HK-2 (cell line): ENCODE data around the gene TRPC1.
"Not testable (repeated sequence)": the region's sequence is repeated elsewhere in the genome, so short reads cannot be mapped to it uniquely, and the experiment has no call there.

ENCODE experiments used
- DNase-seq: peaks from one replicate; pipeline ENCODE4 v3.0.0-alpha.2; 2018; ENCODE audit not compliant: unreplicated experiment

The TRPC1 gene

DNA sequence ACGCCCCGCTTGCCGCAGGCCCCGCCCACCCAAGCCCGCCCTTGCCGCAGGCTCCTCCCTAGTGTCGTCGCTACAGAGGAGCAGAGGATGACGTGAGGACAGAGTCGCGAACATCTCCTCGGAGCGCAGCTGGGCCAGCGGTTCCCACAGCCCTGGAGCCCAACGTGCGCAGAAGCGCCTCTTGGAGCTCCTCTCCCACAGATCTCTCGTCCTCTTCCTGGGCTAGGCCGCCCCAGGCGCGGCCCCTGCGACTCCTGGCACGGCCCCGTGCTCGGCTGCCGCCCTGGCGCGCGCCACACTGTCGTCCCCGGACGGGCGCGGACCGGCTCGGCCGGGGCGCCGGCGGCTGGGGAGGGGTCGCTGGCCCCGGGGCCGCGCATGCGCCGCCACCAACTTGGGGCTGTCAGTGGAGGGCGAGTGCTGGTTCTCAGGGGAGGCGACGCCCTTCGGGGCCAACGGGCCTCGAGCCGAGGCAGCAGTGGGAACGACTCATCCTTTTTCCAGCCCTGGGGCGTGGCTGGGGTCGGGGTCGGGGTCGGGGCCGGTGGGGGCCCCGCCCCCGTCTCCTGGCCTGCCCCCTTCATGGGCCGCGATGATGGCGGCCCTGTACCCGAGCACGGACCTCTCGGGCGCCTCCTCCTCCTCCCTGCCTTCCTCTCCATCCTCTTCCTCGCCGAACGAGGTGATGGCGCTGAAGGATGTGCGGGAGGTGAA lies at the start of gene TRPC1:
TRPC1 (plus strand) TSS at position 67 of the 714 bp plus-strand sequence; CDS start at position 593, 526 bp downstream.
- DNase-seq = peak; percentile 88

GRCh38 chr3:142676151-142676550 lies 47.7 kb upstream of the TRPC1 start:
- no peak for DNase-seq

DNA sequence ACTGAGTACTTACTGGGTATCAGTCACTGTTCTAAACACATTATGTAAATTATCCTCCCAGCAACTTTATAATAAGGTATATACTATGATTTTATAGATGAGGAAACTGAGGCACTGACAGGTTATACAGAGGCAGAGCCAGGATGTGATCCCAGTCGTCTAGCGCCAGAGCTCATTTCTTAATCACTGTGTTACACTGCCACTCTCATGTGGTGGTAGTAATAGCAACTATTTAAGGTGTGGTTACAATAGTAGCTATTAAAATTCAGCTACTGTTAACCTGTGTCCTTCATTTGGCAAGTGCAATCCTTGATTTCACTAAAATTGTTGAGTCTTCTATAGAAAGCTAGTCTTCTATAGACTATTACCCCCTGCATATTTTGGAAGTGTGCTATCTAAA lies 43.1 kb upstream of the TRPC1 start:
- no peak for DNase-seq

- DNase-seq = no peak
Measured at GRCh38 chr3:142690613-142691012, 33.2 kb upstream of the TRPC1 start.

- DNase-seq = no peak
Measured at GRCh38 chr3:142691527-142691926, 32.3 kb upstream of the TRPC1 start.

GRCh38 chr3:142693136-142693853 lies 30.5 kb upstream of the TRPC1 start:
- DNase-seq = no peak

- DNase-seq = no peak
Measured at GRCh38 chr3:142694225-142694624, 29.6 kb upstream of the TRPC1 start.

DNA sequence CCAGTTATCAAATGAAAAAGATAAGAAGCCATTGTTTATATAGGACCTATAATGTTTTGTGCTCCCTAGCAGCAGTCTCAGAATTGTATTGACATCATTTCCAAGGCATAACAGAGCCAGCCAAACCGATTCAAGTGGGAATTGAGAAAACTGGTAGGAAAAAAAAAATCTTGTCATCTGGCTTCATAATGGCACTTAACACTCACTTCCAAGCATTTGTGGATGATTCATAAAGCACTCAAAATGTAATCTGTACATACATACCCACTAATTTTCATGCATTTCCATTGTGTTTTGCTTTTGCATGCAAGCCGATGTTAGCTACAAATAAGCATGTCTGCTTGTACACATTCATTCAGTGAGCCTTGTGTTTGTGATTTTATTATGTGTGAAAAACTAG lies 18.6 kb upstream of the TRPC1 start:
- no peak for DNase-seq

- no peak for DNase-seq
Measured at GRCh38 chr3:142706321-142707127, 17.3 kb upstream of the TRPC1 start.

DNA sequence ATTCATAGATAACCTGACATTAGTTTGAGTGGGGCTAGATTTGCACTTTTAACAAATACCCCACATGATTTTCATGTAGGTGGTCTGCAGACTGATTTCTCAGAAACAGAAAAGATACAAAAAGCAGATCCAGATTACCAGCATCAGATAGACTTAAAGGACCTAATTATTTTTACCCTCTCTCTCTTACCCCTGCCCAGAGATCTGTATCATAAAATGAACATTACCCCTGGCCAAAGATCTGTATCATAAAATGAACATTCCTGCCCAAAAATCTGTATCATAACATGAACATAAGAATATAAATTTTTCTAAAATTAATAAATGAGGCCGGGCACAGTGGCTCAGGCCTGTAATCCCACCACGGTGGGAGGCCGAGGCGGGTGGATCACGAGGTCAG lies 14.6 kb upstream of the TRPC1 start:
- no peak for DNase-seq

GRCh38 chr3:142714882-142715281 lies 9.0 kb upstream of the TRPC1 start:
- not testable (repeated sequence) for DNase-seq

- DNase-seq = no peak
Measured at GRCh38 chr3:142716102-142716501, 7.7 kb upstream of the TRPC1 start.

DNA sequence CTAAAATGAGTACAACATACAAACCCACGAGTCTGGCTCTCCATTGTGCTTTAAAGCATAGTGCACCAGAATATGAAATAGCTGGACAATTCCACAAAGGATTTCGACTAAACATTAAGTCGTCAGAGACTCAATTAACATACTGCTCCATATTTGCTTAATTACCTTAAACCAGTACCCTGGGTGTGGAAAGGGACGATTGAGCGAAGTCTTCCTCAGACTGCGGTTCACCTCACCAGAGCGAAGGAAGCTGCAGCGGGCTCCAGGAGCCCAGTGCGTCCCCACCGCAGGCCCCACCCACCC lies 218 bp upstream of the TRPC1 start:
- no peak for DNase-seq

DNA sequence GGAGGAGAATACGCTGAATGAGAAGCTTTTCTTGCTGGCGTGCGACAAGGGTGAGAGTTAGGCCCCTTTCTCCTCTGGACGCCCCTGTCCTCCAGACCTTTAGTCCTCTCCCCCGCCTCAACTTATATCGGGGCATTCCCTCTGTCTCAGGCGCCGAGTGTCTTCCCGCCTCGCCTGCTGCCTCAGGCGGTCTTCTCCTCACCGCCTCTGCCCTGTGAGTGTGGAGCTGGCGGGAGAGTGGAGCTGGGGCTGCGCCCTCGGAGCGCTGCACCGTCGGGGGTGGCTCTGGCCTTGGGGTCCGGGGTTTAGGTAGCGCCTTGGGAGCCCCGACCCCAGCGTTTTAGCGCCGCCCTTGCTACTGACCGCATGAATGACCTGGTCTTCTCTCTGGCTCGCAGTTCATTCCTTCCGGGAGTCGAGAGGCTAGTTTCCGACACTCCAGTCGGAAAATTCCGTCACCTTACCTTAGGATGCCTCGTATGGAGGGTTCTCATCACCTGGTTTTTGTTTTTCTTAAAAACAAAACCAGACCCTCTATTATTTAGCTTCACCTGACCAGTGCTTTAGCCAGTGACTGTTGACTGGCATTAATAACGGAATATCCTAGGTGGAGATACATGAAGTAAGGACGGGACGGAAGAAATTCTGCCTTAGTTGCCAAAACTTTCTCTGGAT lies 985 bp downstream of the TRPC1 start:
- peak; percentile 82 for DNase-seq

GRCh38 chr3:142725357-142725739 lies 1.5 kb downstream of the TRPC1 start:
- no peak for DNase-seq

- DNase-seq = no peak
Measured at GRCh38 chr3:142726017-142726416, 2.2 kb downstream of the TRPC1 start.

- no peak for DNase-seq
Measured at GRCh38 chr3:142732066-142732465, 8.2 kb downstream of the TRPC1 start.

DNA sequence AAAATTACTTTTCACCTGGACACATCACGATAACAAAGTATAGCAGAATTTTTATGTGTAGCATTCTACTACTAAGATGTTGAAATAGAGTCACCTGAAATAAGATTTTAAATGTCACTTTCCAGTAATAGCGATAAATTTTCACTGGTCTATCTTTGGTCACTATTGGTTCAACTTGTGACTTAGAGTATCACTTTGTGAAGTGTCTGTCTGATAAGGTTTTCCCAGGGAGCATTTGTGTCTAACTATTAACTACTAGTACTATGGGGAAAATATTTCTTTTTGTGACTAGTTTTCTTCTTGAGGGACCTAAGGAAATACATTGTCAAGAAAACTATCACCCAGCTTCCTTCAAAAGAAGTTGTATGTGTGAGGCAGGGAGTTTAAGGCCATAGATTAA lies 11.0 kb downstream of the TRPC1 start:
- no peak for DNase-seq

DNA sequence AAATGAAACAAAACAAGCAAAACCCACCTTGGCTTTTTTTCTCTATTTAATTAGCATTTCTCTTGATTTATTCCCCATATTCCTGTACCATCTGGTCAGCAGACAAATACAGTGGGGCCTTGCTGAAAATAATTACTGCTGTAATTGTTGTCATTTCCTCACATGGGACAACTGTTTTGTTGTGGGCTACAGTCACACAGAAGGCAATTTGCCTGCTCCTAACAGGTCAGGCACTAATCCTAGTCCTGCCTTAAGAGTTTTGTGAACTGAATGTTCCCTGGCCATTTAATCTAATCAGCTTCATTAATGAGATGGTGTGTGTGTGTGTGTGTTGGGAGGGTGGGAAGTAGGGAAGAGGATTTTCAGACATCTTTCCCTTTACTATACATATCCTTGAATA lies 11.6 kb downstream of the TRPC1 start:
- no peak for DNase-seq

DNA sequence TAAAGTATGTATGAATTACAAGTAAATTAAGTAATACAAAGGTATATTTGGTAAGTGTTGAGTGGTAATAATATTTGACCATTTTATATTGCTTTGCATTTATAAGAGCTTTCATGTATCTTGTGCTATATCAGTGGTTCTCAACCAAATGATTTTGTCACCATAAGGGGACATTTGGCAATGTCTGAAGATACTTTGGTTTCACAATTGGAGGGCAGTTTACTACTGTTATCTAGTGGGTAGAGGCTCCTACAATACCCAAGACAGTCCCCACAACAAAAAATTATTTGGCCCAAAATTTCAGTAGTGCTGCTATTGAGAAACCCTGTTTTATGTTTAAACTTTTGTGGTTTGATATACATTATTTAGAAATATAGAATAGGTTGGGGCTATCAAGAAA lies 14.6 kb downstream of the TRPC1 start:
- no peak for DNase-seq

GRCh38 chr3:142746646-142747045 lies 22.8 kb downstream of the TRPC1 start:
- DNase-seq = no peak

DNA sequence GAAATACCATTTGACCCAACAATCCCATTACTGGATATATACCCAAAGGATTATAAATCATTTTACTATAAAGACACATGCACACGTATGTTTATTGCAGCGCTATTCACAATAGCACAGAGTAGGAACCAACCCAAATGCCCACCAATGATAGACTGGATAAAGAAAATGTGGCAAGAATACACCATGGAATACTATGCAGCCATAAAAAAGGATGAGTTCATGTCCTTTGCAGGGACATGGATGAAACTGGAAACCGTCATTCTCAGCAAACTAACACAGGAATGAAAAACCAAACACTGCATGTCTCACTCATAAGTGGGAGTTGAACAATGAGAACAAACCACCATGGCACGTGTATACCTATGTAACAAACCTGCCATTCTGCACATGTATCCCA lies 26.7 kb downstream of the TRPC1 start:
- not testable (repeated sequence) for DNase-seq
